ENCODE measurements around the gene ANTXR1. TPM values are rescaled to one million over a fixed set of nuclear protein-coding genes. Genes with fewer than 3 reads are reported as not detected.

ANTXR1 gene
- total and polyA plus RNA-seq, 2 donors (not counting 1 experiment from before 2014, with no cell fraction given): 44.6 to 101 TPM

- Histone ChIP-seq H3K4me3 (replicated peaks in 1 of 4; ENCODE audit: control extremely low read depth in 1 of 4, insufficient read depth in 1 of 4, low read depth in 3 of 4, low read length in 4 of 4) (no peak within 1 kb of the TSS), H4K20me1 (ENCODE audit: control insufficient read depth, extremely low read depth, insufficient read depth, low read length) (no peaks in the 10 kb centered on the region), H3K4me1 (ENCODE audit: control insufficient read depth, extremely low read depth, insufficient read depth, low read length) (peaks cover 3% of the 10 kb centered on the region), H3K9me3 (ENCODE audit: control insufficient read depth, insufficient read depth, low read depth, low read length) (no peaks in the 10 kb centered on the region), H2AFZ (ENCODE audit: low read length) (no peak within 1 kb of the TSS), H3K4me2 (ENCODE audit: extremely low read depth, insufficient read depth, low read length) (no peak within 1 kb of the TSS), H3K9ac (ENCODE audit: insufficient read depth, low read length) (no peak within 1 kb of the TSS), H3K36me3 (ENCODE audit: control insufficient read depth, insufficient read depth, low read length) (no peaks in the 10 kb centered on the region), H3K27ac (ENCODE audit: insufficient read depth, low read length) (no peak within 1 kb of the TSS), H3K27me3 (ENCODE audit: control insufficient read depth, insufficient read depth, low read length) (no peaks in the 10 kb centered on the region), H3K79me2 (ENCODE audit: control insufficient read depth, insufficient read depth, low read length) (no peaks in the 10 kb centered on the region)
- no peak for TF ChIP-seq CTCF (conservative IDR thresholded peaks at IDR 0.05 in 1 of 2, IDR thresholded peaks at IDR 0.05 in 1 of 2; ENCODE audit: low read depth in 1 of 2, low read length in 2 of 2)
- TF ChIP-seq EZH2 (IDR thresholded peaks at IDR 0.05; ENCODE audit: low read length, missing control alignments): no peak
- peak in 1 of 2 donors; percentile 49 for DNase-seq (ENCODE audit: low read depth in 2 of 2)
Measured at GRCh38 chr2:68974251-68974650, 38.7 kb upstream of the ANTXR1 start, which contains the start of gene GKN1. GKN1 (plus strand) TSS chr2:68974636; CDS start chr2:68974678, 42 bp downstream.

DNA sequence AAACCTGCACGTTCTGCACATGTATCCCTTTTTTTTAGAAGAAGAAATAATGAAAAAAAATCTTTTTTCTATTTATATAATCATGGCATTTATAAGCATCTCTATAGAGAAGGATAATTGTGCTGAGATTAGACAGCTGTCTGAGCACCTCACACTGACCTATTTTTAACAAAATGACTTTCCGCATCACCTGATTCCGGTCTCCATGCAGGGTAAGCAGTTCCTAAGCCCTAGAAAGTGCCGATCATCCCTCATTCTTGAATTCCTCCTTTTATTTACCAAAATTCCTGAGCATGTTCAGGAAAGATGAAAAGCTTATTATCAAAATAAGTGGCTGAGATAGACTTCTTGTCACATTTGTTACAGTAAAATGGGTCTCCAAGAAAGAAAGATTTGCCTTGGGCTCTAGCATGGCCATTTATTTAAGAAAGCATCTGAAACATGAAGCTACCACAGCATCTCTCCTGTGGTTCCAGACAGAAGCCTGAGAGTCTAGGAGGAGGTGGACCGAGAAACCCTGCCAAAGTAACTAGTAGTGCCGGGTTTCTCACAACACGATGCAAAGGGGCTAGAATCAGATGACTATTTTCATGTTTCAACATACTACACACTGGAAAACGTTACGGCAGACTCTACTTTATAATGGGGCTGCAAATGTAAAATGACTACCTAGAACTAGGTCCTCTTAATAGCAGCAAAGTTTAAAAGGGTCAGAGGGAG lies 37.9 kb upstream of the ANTXR1 start:
- no peak overlapping the region for H2AFZ ChIP-seq (ENCODE audit: low read length)
- peaks cover 3% of the 10 kb centered on the region for H3K4me1 ChIP-seq (ENCODE audit: control insufficient read depth, extremely low read depth, insufficient read depth, low read length)
- no peaks in the 10 kb centered on the region for H3K27me3 ChIP-seq (ENCODE audit: control insufficient read depth, insufficient read depth, low read length)
- no peaks in the 10 kb centered on the region for H3K79me2 ChIP-seq (ENCODE audit: control insufficient read depth, insufficient read depth, low read length)
- no peak overlapping the region for H3K9ac ChIP-seq (ENCODE audit: insufficient read depth, low read length)
- no peak overlapping the region for H3K4me3 ChIP-seq (replicated peaks in 1 of 4; ENCODE audit: control extremely low read depth in 1 of 4, insufficient read depth in 1 of 4, low read depth in 3 of 4, low read length in 4 of 4)
- no peak for DNase-seq (ENCODE audit: low read depth in 2 of 2)
- no peaks in the 10 kb centered on the region for H3K9me3 ChIP-seq (ENCODE audit: control insufficient read depth, insufficient read depth, low read depth, low read length)
- no peak overlapping the region for H3K4me2 ChIP-seq (ENCODE audit: extremely low read depth, insufficient read depth, low read length)
- no peaks in the 10 kb centered on the region for H3K36me3 ChIP-seq (ENCODE audit: control insufficient read depth, insufficient read depth, low read length)
- H3K27ac ChIP-seq (ENCODE audit: insufficient read depth, low read length): no peak overlapping the region
- TF ChIP-seq CTCF (conservative IDR thresholded peaks at IDR 0.05 in 1 of 2, IDR thresholded peaks at IDR 0.05 in 1 of 2; ENCODE audit: low read depth in 1 of 2, low read length in 2 of 2) (no peak), EZH2 (IDR thresholded peaks at IDR 0.05; ENCODE audit: low read length, missing control alignments) (no peak)
- H4K20me1 ChIP-seq (ENCODE audit: control insufficient read depth, extremely low read depth, insufficient read depth, low read length): no peaks in the 10 kb centered on the region

GRCh38 chr2:68975844-68976243 lies 37.1 kb upstream of the ANTXR1 start:
- Histone ChIP-seq H3K27ac (ENCODE audit: insufficient read depth, low read length) (no peak overlapping the region), H3K36me3 (ENCODE audit: control insufficient read depth, insufficient read depth, low read length) (no peaks in the 10 kb centered on the region), H3K4me3 (replicated peaks in 1 of 4; ENCODE audit: control extremely low read depth in 1 of 4, insufficient read depth in 1 of 4, low read depth in 3 of 4, low read length in 4 of 4) (no peak overlapping the region), H3K27me3 (ENCODE audit: control insufficient read depth, insufficient read depth, low read length) (no peaks in the 10 kb centered on the region), H2AFZ (ENCODE audit: low read length) (no peak overlapping the region), H3K79me2 (ENCODE audit: control insufficient read depth, insufficient read depth, low read length) (no peaks in the 10 kb centered on the region), H3K9me3 (ENCODE audit: control insufficient read depth, insufficient read depth, low read depth, low read length) (no peaks in the 10 kb centered on the region), H4K20me1 (ENCODE audit: control insufficient read depth, extremely low read depth, insufficient read depth, low read length) (no peaks in the 10 kb centered on the region), H3K9ac (ENCODE audit: insufficient read depth, low read length) (no peak overlapping the region), H3K4me1 (ENCODE audit: control insufficient read depth, extremely low read depth, insufficient read depth, low read length) (peaks cover 3% of the 10 kb centered on the region), H3K4me2 (ENCODE audit: extremely low read depth, insufficient read depth, low read length) (no peak overlapping the region)
- no peak for DNase-seq (ENCODE audit: low read depth in 2 of 2)
- no peak for TF ChIP-seq EZH2 (IDR thresholded peaks at IDR 0.05; ENCODE audit: low read length, missing control alignments)
- TF ChIP-seq CTCF (conservative IDR thresholded peaks at IDR 0.05 in 1 of 2, IDR thresholded peaks at IDR 0.05 in 1 of 2; ENCODE audit: low read depth in 1 of 2, low read length in 2 of 2): no peak
